Fibroblast of pulmonary artery (primary cell): ENCODE results near the gene KYAT1.

Source experiments
- DNase-seq: peaks from one replicate; pipeline ENCODE4 v3.0.0-alpha.2; 2010; ENCODE audit warnings: low read depth
- H3K4me3 ChIP-seq: replicated peaks from 2 replicates; pipeline ENCODE4 v1.5.1; 2011; ENCODE audit warnings: low read depth, mild to moderate bottlenecking, control low read depth, low read length, moderate library complexity
- CTCF ChIP-seq: IDR thresholded peaks from 2 replicates; pipeline ENCODE4 v1.5.1; 2011; ENCODE audit warnings: mild to moderate bottlenecking, control low read depth, low read length, inconsistent platforms; ENCODE audit errors: missing control alignments

The KYAT1 gene

GRCh38 chr9:128790536-128790935 is 91.2 kb downstream of the KYAT1 start:
- H3K4me3 ChIP-seq = no peak overlapping the region
- no peak for DNase-seq
- no peak for TF ChIP-seq CTCF

GRCh38 chr9:128788445-128788844 is 93.3 kb downstream of the KYAT1 start:
- peak overlapping the region; percentile 96 for H3K4me3 ChIP-seq
- no peak for DNase-seq
- TF ChIP-seq CTCF = no peak

- TF ChIP-seq CTCF = no peak
- H3K4me3 ChIP-seq = peak overlapping the region; percentile 96
- peak; percentile 12 for DNase-seq
These were observed 94.1 kb downstream of the KYAT1 start for GRCh38 chr9:128787659-128788058.

GRCh38 chr9:128786681-128787601 is 94.8 kb downstream of the KYAT1 start, which contains the start of gene TBC1D13:
TSS of gene TBC1D13 (plus strand) at chr9:128787253. CDS start at chr9:128787354, 101 bp downstream.
- H3K4me3 ChIP-seq = peak within 1 kb of the TSS; percentile 96
- TF ChIP-seq CTCF = no peak
- DNase-seq = peak; percentile 82

GRCh38 chr9:128785427-128785826 is 96.3 kb downstream of the KYAT1 start:
- no peak overlapping the region for H3K4me3 ChIP-seq
- no peak for TF ChIP-seq CTCF
- DNase-seq = no peak
